Central memory CD8-positive, alpha-beta T cell (primary cell): ENCODE data around the gene MPZL1.

Experiments used
- ATAC-seq: fragments of 150-1000 bp; cut with Tn5 transposase; replicated peaks from 2 replicates; pipeline ENCODE4 v1.10.0; 2022; ENCODE audit warnings: mild to moderate bottlenecking, moderate FRiP score, moderate number of reproducible peaks; ENCODE audit not compliant: poor library complexity, severe bottlenecking; ENCODE audit errors: extremely low read depth
- DNase-seq, 2 donors: peaks; one replicate each; pipeline ENCODE4 v3.0.0; 2021; ENCODE audit warnings: low spot score in 2 of 2
- H3K27ac Mint-ChIP-seq: one replicate; pipeline ENCODE4 v1.8.0; 2022; ENCODE audit warnings: low read depth, mild to moderate bottlenecking, moderate library complexity, mixed read lengths
- H3K27me3 Mint-ChIP-seq: one replicate; pipeline ENCODE4 v1.8.0; 2022; ENCODE audit warnings: mixed read lengths
- H3K36me3 Mint-ChIP-seq: one replicate; pipeline ENCODE4 v1.8.0; 2022; ENCODE audit warnings: mild to moderate bottlenecking, moderate library complexity, mixed read lengths; ENCODE audit not compliant: insufficient read depth
- H3K4me1 Mint-ChIP-seq: one replicate; pipeline ENCODE4 v1.8.0; 2022; ENCODE audit warnings: mixed read lengths
- H3K4me3 Mint-ChIP-seq: one replicate; pipeline ENCODE4 v1.8.0; 2022; ENCODE audit warnings: mild to moderate bottlenecking, moderate library complexity, mixed read lengths
- H3K9me3 Mint-ChIP-seq: one replicate; pipeline ENCODE4 v1.8.0; 2022; ENCODE audit warnings: mixed read lengths

MPZL1 gene

DNA sequence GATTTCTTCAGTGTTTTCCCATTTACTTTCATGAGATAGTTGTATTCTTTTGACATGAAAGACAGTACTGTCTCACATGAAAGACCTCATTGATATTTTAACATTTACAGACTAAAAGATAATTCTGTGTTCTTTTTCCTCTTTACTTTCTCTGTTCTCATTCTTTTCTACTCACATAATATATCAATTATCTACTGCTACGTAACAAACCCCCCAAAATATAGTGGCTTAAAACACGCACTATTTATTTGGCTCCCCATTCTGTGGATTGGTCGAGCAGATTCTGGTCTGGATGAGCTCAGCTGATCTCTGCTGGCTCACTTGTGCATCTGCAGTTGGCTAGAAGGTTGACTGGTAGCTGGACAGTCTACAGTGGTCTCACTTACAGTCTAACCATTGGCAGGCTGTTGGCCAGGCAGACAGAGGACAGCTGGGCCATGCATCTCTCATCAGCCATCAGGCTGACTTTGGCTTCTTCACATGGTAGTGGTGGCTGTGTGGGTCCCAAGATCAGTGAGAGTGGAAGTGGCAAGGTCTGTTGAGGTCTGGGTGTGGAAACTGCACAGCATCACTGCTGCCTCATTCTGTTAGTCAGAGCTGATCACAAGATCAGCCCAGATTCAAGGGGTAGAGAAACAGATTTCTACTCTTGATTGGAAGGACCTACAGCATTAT is 63.2 kb downstream of the MPZL1 start:
- H3K4me3 Mint-ChIP-seq: no peak overlapping the region
- H3K9me3 Mint-ChIP-seq: no peaks in the 10 kb centered on the region
- no peak overlapping the region for H3K27ac Mint-ChIP-seq
- ATAC-seq (no peak), DNase-seq (no peak)
- peaks cover 4% of the 10 kb centered on the region for H3K36me3 Mint-ChIP-seq
- no peaks in the 10 kb centered on the region for H3K27me3 Mint-ChIP-seq
- H3K4me1 Mint-ChIP-seq: no peaks in the 10 kb centered on the region

DNA sequence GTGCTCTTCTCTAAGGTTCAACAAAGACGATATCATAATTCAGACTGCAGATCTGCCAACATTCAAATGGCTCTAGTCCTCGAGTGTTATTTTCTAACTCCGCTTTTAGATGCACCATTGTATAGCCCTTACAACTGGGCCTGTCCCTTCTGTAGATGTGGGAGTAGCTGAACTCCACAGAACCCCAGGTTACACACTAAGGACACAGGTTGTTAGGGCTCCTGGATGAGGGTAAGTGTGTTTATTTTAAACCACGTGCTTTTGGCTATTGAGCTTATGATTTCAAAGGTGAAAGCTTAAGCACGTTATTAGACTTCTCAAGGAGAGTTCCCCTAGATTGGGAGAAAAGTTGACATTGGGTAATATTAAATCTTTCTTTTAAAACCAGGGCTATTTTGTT is 64.7 kb downstream of the MPZL1 start:
- DNase-seq (no peak), ATAC-seq (no peak)
- Mint-ChIP-seq H3K27me3 (no peaks in the 10 kb centered on the region), H3K27ac (no peak overlapping the region), H3K4me1 (no peaks in the 10 kb centered on the region), H3K9me3 (no peaks in the 10 kb centered on the region), H3K36me3 (peaks cover 4% of the 10 kb centered on the region), H3K4me3 (no peak overlapping the region)

DNA sequence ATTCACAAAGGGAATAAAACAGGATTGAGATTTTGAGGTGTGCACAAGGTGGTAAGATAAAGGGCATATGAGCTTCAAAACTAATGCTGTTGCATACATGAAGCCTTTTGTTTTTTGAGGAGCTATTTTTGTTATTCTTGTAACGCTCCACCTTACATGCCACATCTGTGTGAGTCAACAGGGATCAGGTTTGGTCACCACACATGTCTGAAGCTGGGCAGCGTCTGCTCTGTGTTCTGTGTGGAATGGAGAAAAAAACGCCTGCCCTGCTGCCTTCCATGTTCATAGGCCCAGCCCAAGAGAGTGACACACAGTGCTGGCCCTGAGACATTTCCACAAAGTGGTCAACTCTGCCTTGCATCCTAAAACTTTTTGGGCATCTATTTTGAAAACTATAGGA is 67.7 kb downstream of the MPZL1 start:
- no peak for DNase-seq
- H3K27ac Mint-ChIP-seq: no peak overlapping the region
- H3K4me3 Mint-ChIP-seq: no peak overlapping the region
- no peaks in the 10 kb centered on the region for H3K4me1 Mint-ChIP-seq
- H3K36me3 Mint-ChIP-seq: peaks cover 4% of the 10 kb centered on the region
- H3K9me3 Mint-ChIP-seq: no peaks in the 10 kb centered on the region
- H3K27me3 Mint-ChIP-seq: no peaks in the 10 kb centered on the region
- no peak for ATAC-seq

DNA sequence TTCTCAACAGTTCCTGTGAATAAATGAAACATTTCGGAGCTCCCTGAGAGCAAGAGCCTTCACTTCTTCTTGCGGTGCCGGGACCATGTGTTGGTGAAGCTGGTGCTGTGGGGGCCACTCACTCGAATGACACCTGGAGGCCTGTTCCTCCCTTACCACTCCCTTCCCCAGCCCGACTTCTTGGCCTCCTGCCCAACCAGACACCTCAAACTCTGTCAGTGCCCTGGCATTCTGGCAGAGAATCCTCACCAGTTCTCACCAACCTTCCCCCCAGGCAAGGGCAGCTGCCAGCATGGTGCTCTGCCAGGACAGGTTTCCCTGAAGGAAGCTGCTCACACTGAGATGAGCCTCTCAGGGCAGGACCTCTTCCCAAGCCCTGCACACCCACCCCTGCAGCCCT is 68.3 kb downstream of the MPZL1 start:
- ATAC-seq: no peak
- no peak for DNase-seq
- Mint-ChIP-seq H3K9me3 (no peaks in the 10 kb centered on the region), H3K36me3 (peaks cover 4% of the 10 kb centered on the region), H3K27ac (no peak overlapping the region), H3K4me1 (no peaks in the 10 kb centered on the region), H3K4me3 (no peak overlapping the region), H3K27me3 (no peaks in the 10 kb centered on the region)

DNA sequence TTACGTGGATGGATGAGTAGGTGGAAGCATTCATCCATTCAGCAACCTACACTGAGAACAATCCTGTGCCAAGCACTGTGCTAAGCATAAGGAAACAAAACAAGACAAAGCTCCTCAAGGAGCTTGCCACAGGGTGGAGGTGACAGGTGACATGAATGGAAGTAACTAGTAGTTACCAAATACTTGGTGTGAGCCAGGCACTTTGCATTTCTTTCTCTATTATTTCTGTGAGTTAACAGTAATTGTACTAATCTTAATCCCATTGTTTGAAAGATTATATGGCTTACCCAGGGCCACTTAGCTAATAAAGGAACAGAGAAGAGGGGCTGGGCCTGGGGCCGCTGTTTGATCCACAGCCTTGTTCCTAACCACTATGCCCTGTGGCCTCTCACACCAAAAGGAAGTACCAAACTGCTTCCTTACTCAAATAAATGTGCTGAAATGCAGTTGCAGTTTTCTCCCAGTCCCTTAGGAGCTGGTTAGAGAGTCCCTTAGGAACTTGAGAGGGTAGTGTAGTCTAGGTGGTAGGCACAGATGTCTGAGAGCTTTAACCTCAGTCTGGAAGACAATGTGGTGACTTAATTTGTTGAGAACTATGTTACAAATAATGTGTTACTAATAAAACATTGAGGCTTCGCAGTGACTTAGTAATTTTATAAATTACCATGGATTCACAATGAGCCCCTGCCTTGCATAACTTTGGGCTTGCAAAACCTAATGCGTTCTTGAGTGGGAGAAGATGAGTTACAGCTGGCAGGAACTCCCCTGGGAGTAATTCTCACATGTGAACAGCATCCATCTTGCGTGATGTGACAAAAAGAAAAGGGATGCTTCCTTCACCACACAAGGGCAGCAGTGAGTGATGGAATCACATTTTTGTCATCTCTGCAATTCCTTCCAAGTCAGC is 69.8 kb downstream of the MPZL1 start:
- H3K36me3 Mint-ChIP-seq: peaks cover 1% of the 10 kb centered on the region
- ATAC-seq (no peak), DNase-seq (no peak)

DNA sequence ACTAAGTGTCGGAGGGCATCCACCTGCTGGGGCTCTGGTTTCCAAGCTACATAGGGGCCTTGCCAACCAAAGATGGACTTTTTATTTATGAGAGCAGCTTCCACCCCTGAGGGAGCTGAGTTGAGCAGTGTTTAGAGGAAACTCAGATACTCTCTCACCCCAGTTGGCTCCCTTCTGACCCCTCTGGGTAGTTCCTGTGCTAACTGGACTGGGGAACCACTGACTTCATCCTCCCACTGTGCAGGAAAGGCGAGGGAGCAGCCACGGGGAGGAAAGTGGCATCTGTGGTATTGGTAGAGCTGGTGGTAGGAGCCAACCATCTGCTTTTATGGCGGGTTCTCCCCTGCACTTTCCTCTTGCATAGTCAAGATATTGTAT is 70.4 kb downstream of the MPZL1 start:
- Mint-ChIP-seq H3K4me1 (no peaks in the 10 kb centered on the region), H3K9me3 (no peaks in the 10 kb centered on the region), H3K4me3 (no peak overlapping the region), H3K27me3 (no peaks in the 10 kb centered on the region), H3K27ac (no peak overlapping the region), H3K36me3 (peaks cover 1% of the 10 kb centered on the region)
- ATAC-seq (no peak), DNase-seq (no peak)

More for the DNA sequence above, 69.8 kb downstream of the MPZL1 start:
- Mint-ChIP-seq H3K4me3 (no peak overlapping the region), H3K9me3 (no peaks in the 10 kb centered on the region), H3K27me3 (no peaks in the 10 kb centered on the region), H3K4me1 (no peaks in the 10 kb centered on the region), H3K27ac (no peak overlapping the region)

DNA sequence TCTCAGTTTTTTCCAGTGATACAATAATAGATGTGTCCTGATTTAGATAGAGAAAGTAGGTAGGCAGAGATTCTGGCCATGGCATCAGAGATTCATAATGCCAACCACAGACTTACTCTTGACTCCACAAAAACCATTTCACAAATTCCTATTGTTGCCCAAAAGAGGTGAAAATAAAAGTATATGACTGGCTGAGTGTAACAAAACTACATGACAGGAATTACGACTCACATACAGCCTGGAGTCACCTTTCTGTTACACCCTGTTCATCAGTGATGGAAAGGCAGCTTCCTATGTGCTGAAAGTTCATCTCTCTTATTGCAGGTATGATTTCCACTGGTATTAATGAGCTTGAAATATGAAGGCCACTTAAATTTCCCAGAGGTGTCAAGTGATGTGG is 72.3 kb downstream of the MPZL1 start:
- H3K36me3 Mint-ChIP-seq: peaks cover 1% of the 10 kb centered on the region
- no peaks in the 10 kb centered on the region for H3K4me1 Mint-ChIP-seq
- no peaks in the 10 kb centered on the region for H3K9me3 Mint-ChIP-seq
- H3K27me3 Mint-ChIP-seq: no peaks in the 10 kb centered on the region
- DNase-seq: no peak
- no peak for ATAC-seq
- no peak overlapping the region for H3K4me3 Mint-ChIP-seq
- no peak overlapping the region for H3K27ac Mint-ChIP-seq

DNA sequence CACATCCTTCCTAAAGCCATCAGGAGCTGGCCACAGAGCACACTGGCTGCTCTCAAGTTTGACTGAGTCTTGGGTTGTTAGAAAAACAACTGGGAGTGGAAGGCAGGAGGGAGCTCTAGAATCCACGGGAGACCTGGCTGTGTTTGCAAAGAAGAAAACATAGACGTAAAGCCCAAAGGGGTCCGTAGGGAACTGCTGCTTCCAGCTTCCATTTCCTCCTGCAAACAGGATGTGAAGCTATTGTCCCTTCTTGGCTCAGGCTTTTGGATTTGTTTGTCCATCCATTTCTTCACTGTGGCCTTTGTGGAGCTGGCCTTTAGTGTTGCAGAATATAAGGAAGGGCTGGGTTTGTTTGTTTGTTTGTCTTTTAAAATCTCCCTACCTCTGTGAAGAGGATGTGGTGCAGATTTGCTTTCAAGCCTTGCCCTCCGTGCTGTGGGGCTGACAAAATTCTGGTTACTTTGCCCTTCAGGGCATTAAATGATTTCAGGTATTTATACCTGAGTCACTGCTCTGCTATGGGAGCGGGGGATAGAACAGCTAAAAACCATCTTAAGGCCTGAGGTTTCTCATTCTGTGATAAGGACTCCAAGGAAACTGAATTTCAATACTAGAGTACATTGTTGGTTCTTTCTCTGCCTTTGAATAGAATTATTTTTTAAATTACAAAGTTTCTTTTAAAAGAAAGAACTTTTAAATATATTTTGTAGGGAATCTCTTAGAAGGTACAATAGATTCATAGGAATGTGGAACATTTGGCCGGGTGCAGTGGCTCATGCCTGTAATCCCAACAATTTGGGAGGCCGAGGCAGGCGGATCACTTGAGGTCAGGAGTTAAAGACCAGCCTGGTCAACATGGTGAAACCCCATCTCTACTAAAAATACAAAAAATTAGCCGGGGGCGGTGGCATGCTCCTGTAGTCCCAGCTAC is 74.3 kb downstream of the MPZL1 start:
- no peaks in the 10 kb centered on the region for H3K36me3 Mint-ChIP-seq
- no peak overlapping the region for H3K27ac Mint-ChIP-seq
- no peaks in the 10 kb centered on the region for H3K4me1 Mint-ChIP-seq
- ATAC-seq (no peak), DNase-seq (no peak)
- no peaks in the 10 kb centered on the region for H3K27me3 Mint-ChIP-seq
- H3K4me3 Mint-ChIP-seq: no peak overlapping the region
- H3K9me3 Mint-ChIP-seq: no peaks in the 10 kb centered on the region

DNA sequence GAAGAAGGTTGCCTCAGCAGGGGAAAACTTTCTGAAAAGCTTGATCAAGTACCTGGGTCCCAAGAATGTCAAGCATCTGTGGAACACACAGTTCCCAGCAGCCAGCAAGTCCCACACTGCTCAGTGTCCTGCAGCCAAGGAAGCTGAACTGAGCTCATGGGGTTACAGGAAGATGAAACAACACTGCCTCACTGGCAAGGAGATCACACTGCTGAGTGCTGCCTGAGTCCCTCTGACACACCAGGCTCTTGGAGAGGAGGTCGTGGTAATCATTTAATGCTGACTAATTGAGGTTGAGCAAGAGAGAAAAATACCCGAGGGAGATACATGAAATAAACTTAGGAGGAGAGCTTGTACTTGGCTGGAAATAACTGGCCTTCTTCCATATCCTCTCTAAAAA is 75.2 kb downstream of the MPZL1 start:
- Mint-ChIP-seq H3K27me3 (no peaks in the 10 kb centered on the region), H3K4me1 (no peaks in the 10 kb centered on the region), H3K27ac (no peak overlapping the region), H3K9me3 (no peaks in the 10 kb centered on the region), H3K4me3 (no peak overlapping the region), H3K36me3 (no peaks in the 10 kb centered on the region)
- ATAC-seq (no peak), DNase-seq (no peak)

DNA sequence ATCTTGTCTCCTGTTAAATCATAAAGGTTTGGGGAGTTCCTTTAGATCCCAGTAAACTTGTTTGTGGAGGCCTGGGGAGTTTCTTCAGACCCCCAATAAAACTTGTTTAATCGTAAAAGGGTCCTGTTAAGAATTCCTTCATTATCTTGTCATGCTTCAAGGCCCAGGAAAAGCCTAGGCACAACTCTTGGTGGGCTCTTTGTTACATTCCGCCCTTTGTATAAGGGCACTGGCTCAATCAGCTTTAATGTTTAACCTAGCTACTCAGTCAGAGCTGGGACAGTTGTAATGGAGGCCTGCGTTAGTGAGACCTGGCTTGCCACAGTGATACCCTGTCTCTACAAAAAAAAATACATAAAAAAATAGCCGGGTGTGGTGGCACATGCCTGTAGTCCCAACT is 77.2 kb downstream of the MPZL1 start:
- Mint-ChIP-seq H3K27ac (no peak overlapping the region), H3K27me3 (no peaks in the 10 kb centered on the region), H3K36me3 (no peaks in the 10 kb centered on the region), H3K4me3 (no peak overlapping the region), H3K4me1 (peaks cover 5% of the 10 kb centered on the region), H3K9me3 (no peaks in the 10 kb centered on the region)
- ATAC-seq (no peak), DNase-seq (no peak)

DNA sequence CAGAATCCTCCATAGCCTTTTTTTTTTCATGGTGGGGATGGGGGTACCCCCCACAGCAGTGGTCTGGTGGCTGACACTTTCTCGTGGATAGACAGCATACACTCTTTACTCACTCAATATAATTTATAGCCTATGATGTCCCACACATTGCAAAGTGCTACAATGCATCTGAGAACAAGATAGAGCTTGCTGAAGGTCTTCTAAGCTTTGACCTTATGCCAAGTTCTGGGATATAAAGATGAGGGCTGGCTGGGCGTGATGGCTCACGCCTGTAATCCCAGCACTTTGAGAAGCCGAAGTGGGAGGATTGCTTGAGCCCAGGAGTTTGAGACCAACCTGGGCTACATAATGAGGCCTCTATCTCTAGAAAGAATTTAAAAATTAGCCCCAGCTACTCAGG is 78.0 kb downstream of the MPZL1 start:
- no peak for DNase-seq
- H3K27ac Mint-ChIP-seq: no peak overlapping the region
- peaks cover 13% of the 10 kb centered on the region for H3K4me1 Mint-ChIP-seq
- no peaks in the 10 kb centered on the region for H3K27me3 Mint-ChIP-seq
- no peak overlapping the region for H3K4me3 Mint-ChIP-seq
- H3K9me3 Mint-ChIP-seq: no peaks in the 10 kb centered on the region
- no peak for ATAC-seq
- H3K36me3 Mint-ChIP-seq: no peaks in the 10 kb centered on the region

DNA sequence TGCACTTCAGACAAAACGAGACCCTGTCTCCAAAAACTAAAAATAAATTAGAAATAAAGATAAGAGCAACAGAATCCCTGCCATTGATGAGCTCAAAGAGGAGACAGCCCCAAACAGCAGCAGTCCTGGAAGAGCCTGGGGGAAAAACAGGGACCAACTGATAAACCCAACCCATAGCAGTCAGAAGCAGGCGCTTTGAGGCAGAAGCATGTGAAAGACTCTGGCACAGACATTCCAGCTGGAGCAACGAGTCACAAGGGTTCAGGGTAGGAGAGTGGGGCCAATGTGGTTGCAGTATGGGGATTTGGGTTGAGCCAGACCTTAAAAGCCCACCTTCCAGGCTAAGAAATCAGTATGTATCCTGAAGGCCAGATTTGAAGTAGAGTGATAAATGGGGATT is 78.5 kb downstream of the MPZL1 start:
- H3K27me3 Mint-ChIP-seq: no peaks in the 10 kb centered on the region
- no peak overlapping the region for H3K27ac Mint-ChIP-seq
- ATAC-seq (no peak), DNase-seq (no peak)
- no peaks in the 10 kb centered on the region for H3K36me3 Mint-ChIP-seq
- H3K4me1 Mint-ChIP-seq: peaks cover 18% of the 10 kb centered on the region
- H3K4me3 Mint-ChIP-seq: no peak overlapping the region
- no peaks in the 10 kb centered on the region for H3K9me3 Mint-ChIP-seq
